Endodermal cell (in vitro differentiated cells): ENCODE data around the gene PSMG4. TPM values are rescaled to one million over a fixed set of nuclear protein-coding genes. Genes with fewer than 3 reads are reported as not detected.

Source experiments
- DNase-seq: peaks from one replicate; pipeline ENCODE4 v3.0.0-alpha.2; 2017
- H3K27ac ChIP-seq: 2 replicates; pipeline ENCODE4 v1.5.1; 2013; ENCODE audit warnings: mild to moderate bottlenecking, low read depth, low read length, moderate library complexity
- H3K27me3 ChIP-seq: 2 replicates; pipeline ENCODE4 v1.6.1; 2013; ENCODE audit warnings: mild to moderate bottlenecking, low read length, moderate library complexity; ENCODE audit not compliant: insufficient read depth, control insufficient read depth, poor library complexity, severe bottlenecking
- H3K36me3 ChIP-seq: 2 replicates; pipeline ENCODE4 v1.7.0; 2013; ENCODE audit warnings: mild to moderate bottlenecking, low read length, moderate library complexity; ENCODE audit not compliant: control insufficient read depth, insufficient read depth
- H3K4me1 ChIP-seq: one replicate; pipeline ENCODE4 v1.7.0; 2013; ENCODE audit warnings: low read length; ENCODE audit not compliant: control insufficient read depth, insufficient read depth
- H3K4me3 ChIP-seq: 2 replicates; pipeline ENCODE4 v1.5.1; 2013; ENCODE audit warnings: mild to moderate bottlenecking, low read length, moderate library complexity
- H3K9ac ChIP-seq: 2 replicates; pipeline ENCODE4 v1.6.1; 2013; ENCODE audit warnings: mild to moderate bottlenecking, low read length, moderate library complexity; ENCODE audit not compliant: poor library complexity, severe bottlenecking; ENCODE audit errors: extremely low read depth
- H3K9me3 ChIP-seq: 2 replicates; pipeline ENCODE4 v1.6.1; 2013; ENCODE audit warnings: mild to moderate bottlenecking, low read length, moderate library complexity; ENCODE audit not compliant: control insufficient read depth
- H3K27ac Mint-ChIP-seq: 2 replicates; pipeline ENCODE4 v1.8.0; 2020; ENCODE audit warnings: mixed read lengths
- H3K27me3 Mint-ChIP-seq: 2 replicates; pipeline ENCODE4 v1.8.0; 2021; ENCODE audit warnings: mild to moderate bottlenecking, mixed read lengths; ENCODE audit not compliant: insufficient read depth
- H3K36me3 Mint-ChIP-seq: 2 replicates; pipeline ENCODE4 v1.8.0; 2020; ENCODE audit warnings: low read depth, mixed read lengths
- H3K4me1 Mint-ChIP-seq: 2 replicates; pipeline ENCODE4 v1.8.0; 2020; ENCODE audit warnings: mixed read lengths
- H3K4me3 Mint-ChIP-seq: 2 replicates; pipeline ENCODE4 v1.8.0; 2020; ENCODE audit warnings: mild to moderate bottlenecking, moderate library complexity, mixed read lengths
- H3K9me3 Mint-ChIP-seq: 2 replicates; pipeline ENCODE4 v1.8.0; 2020; ENCODE audit warnings: mild to moderate bottlenecking, mixed read lengths
- CTCF ChIP-seq: fragments of 200-600 bp; sonication (generic); conservative IDR thresholded peaks from 2 replicates; pipeline ENCODE4 v1.5.0; 2021; ENCODE audit warnings: antibody characterized with exemption, mild to moderate bottlenecking
- WGBS, 2 experiments: methylation state at CpG; one replicate each; pipeline versions ENCODE4 v1.1.5 to v1.1.7; 2013; ENCODE audit warnings: missing lambda C conversion rate in 2 of 2, mixed read lengths in 1 of 2; ENCODE audit not compliant: insufficient coverage in 1 of 2, insufficient read length in 1 of 2; 5-methylcytosine and 5-hydroxymethylcytosine counted together
- total RNA-seq, 2 donors: library from RNA; stranded (reverse); fragmentation: NEBNext Ultra II Directional in 1 of 2; extraction: Animal tissue kit (Norgen Biotek cat#: 25700) in 1 of 2; gene quantifications; 2 replicates in 1 of 2; 3 replicates in 1 of 2; pipeline ENCODE4 v1.2.1, GENCODE V29; 2021

The PSMG4 gene
- total RNA-seq, 2 donors from 2014 or later = 16.0 to 21.5 TPM

GRCh38 chr6:3261921-3262320 lies 3.2 kb downstream of the PSMG4 start:
- Histone ChIP-seq H3K36me3 (no peaks in the 10 kb centered on the region), H3K27ac (no peak overlapping the region), H3K27me3 (no peaks in the 10 kb centered on the region), H3K9me3 (no peaks in the 10 kb centered on the region), H3K4me3 (no peak overlapping the region), H3K9ac (no peak overlapping the region), H3K4me1 (no peaks in the 10 kb centered on the region)
- H3K4me1 Mint-ChIP-seq = peaks cover 13% of the 10 kb centered on the region
- H3K36me3 Mint-ChIP-seq = peaks cover 12% of the 10 kb centered on the region
- H3K27ac Mint-ChIP-seq = no peak overlapping the region
- no peak for TF ChIP-seq CTCF
- DNase-seq = no peak
- no peak overlapping the region for H3K4me3 Mint-ChIP-seq
- no peaks in the 10 kb centered on the region for H3K9me3 Mint-ChIP-seq
- peaks cover 15% of the 10 kb centered on the region for H3K27me3 Mint-ChIP-seq
- WGBS, 2 experiments = 78 to 100% methylated on average over 2 to 8 of the region's 8 CpGs

- Mint-ChIP-seq H3K36me3 (peaks cover 14% of the 10 kb centered on the region), H3K4me3 (no peak overlapping the region), H3K9me3 (no peaks in the 10 kb centered on the region), H3K27me3 (peaks cover 3% of the 10 kb centered on the region), H3K4me1 (peaks cover 13% of the 10 kb centered on the region), H3K27ac (no peak overlapping the region)
- H3K4me3 ChIP-seq = no peak overlapping the region
- WGBS, 2 experiments = 91 to 92% methylated on average over 6 of the region's 6 CpGs
- H3K27ac ChIP-seq = no peak overlapping the region
- H3K36me3 ChIP-seq = no peaks in the 10 kb centered on the region
- H3K9me3 ChIP-seq = no peaks in the 10 kb centered on the region
- H3K9ac ChIP-seq = no peak overlapping the region
- no peak for DNase-seq
- no peaks in the 10 kb centered on the region for H3K27me3 ChIP-seq
- no peaks in the 10 kb centered on the region for H3K4me1 ChIP-seq
- TF ChIP-seq CTCF = no peak
Observed at GRCh38 chr6:3263096-3263495, 4.3 kb downstream of the PSMG4 start.

- Mint-ChIP-seq H3K27me3 (no peaks in the 10 kb centered on the region), H3K27ac (no peak overlapping the region), H3K36me3 (peaks cover 25% of the 10 kb centered on the region), H3K4me3 (no peak overlapping the region), H3K9me3 (no peaks in the 10 kb centered on the region), H3K4me1 (peaks cover 13% of the 10 kb centered on the region)
- no peaks in the 10 kb centered on the region for H3K4me1 ChIP-seq
- no peaks in the 10 kb centered on the region for H3K27me3 ChIP-seq
- no peak overlapping the region for H3K27ac ChIP-seq
- 89 to 96% methylated on average over 1 to 3 of the region's 3 CpGs for WGBS, 2 experiments
- no peak overlapping the region for H3K9ac ChIP-seq
- DNase-seq = no peak
- no peak for TF ChIP-seq CTCF
- H3K36me3 ChIP-seq = peaks cover 4% of the 10 kb centered on the region
- H3K9me3 ChIP-seq = no peaks in the 10 kb centered on the region
- H3K4me3 ChIP-seq = no peak overlapping the region
Observed at GRCh38 chr6:3264356-3264755, 5.6 kb downstream of the PSMG4 start.
